A673 (cell line): ENCODE measurements around the gene KAZN. TPM values are rescaled to one million over a fixed set of nuclear protein-coding genes. Genes with fewer than 3 reads are reported as not detected.
A peak's percentile ranks its signal among the peaks of the same experiment; 100 is the strongest.

Source experiments
- BruUV-seq: library from RNA; stranded (reverse); fragments of 400-500 nt; replicated peaks from 2 replicates; lab custom pipeline; 2021; lab: Mats Ljungman, UMichigan
- CTCF ChIA-PET: fragments of 300-600 bp; sonication (Branson Sonifier 250); formaldehyde crosslinking; loops from one replicate; lab custom pipeline; 2022; ENCODE audit warnings: antibody characterized with exemption; lab: Charles Lee
- POLR2A ChIA-PET: fragments of 300-600 bp; sonication (Branson Sonifier 250); formaldehyde crosslinking; loops from one replicate; lab custom pipeline; 2022; ENCODE audit warnings: antibody characterized with exemption; ENCODE audit not compliant: low non-redundant PET; lab: Charles Lee
- DNase-seq: peaks from one replicate; pipeline ENCODE4 v3.0.0-alpha.2; 2015; ENCODE audit warnings: low spot score
- H3K27ac ChIP-seq: fragments of 200-600 bp; sonication (generic); 2 replicates; pipeline ENCODE4 v1.5.1; 2016; ENCODE audit warnings: mixed run types, low read depth, mild to moderate bottlenecking, mixed read lengths, antibody characterized with exemption, low read length; ENCODE audit not compliant: poor library complexity, severe bottlenecking
- H3K27me3 ChIP-seq: fragments of 200-600 bp; sonication (generic); replicated peaks from 2 replicates; pipeline ENCODE4 v1.6.1; 2017; ENCODE audit warnings: mixed run types, low read depth, mild to moderate bottlenecking, mixed read lengths, antibody characterized with exemption, low read length; ENCODE audit not compliant: insufficient read depth, poor library complexity
- H3K36me3 ChIP-seq: fragments of 200-600 bp; sonication (generic); 2 replicates; pipeline ENCODE4 v1.6.1; 2016; ENCODE audit warnings: mixed run types, mild to moderate bottlenecking, mixed read lengths, antibody characterized with exemption, low read length; ENCODE audit not compliant: insufficient read depth, poor library complexity, severe bottlenecking
- H3K4me1 ChIP-seq: fragments of 200-600 bp; sonication (generic); 2 replicates; pipeline ENCODE4 v1.6.1; 2017; ENCODE audit warnings: mixed run types, mild to moderate bottlenecking, mixed read lengths, antibody characterized with exemption, low read length; ENCODE audit not compliant: insufficient read depth, poor library complexity, severe bottlenecking
- H3K4me3 ChIP-seq: fragments of 200-600 bp; sonication (generic); 2 replicates; pipeline ENCODE4 v1.5.1; 2016; ENCODE audit warnings: low read depth, mixed run types, mild to moderate bottlenecking, mixed read lengths, low read length; ENCODE audit not compliant: poor library complexity, severe bottlenecking
- H3K9me3 ChIP-seq: fragments of 200-600 bp; sonication (generic); 2 replicates; pipeline ENCODE4 v1.6.1; 2016; ENCODE audit warnings: mixed run types, low read depth, mild to moderate bottlenecking, mixed read lengths, antibody characterized with exemption, low read length; ENCODE audit not compliant: poor library complexity, severe bottlenecking
- CTCF ChIP-seq: fragments of 300-800, 200-600 bp; sonication (generic); conservative IDR thresholded peaks from 2 replicates; pipeline ENCODE4 v1.5.1; 2017; ENCODE audit warnings: low read depth, mild to moderate bottlenecking, antibody characterized with exemption, low read length, moderate library complexity, mixed read lengths
- EZH2 ChIP-seq: fragments of 200-600 bp; sonication (generic); IDR thresholded peaks from 2 replicates; pipeline ENCODE4 v1.6.1; 2017; ENCODE audit warnings: borderline replicate concordance, low read depth, mild to moderate bottlenecking, mixed read lengths, antibody characterized with exemption, low read length; ENCODE audit not compliant: poor library complexity, severe bottlenecking
- intact Hi-C: fragments of 100-400 bp; cut with micrococcal nuclease; formaldehyde crosslinking; loops from one replicate; pipeline ENCODE4 v1.10.0; 2022; ENCODE audit not compliant: unreplicated experiment
- total RNA-seq: library from RNA; stranded (reverse); gene quantifications from 2 replicates; pipeline ENCODE4 v1.2.3, GENCODE V29; 2021

The KAZN gene
- total RNA-seq, 1 experiment from 2014 or later: 8.0 TPM

GRCh38 chr1:14897547-14897946 lies 299.1 kb downstream of the KAZN start:
- H3K4me3 ChIP-seq: no peak overlapping the region
- H3K9me3 ChIP-seq: no peaks in the 10 kb centered on the region
- ChIA-PET CTCF (no interaction called here), POLR2A (no interaction called here)
- TF ChIP-seq CTCF (no peak), EZH2 (no peak)
- intact Hi-C loops: no loop called here
- no peaks in the 10 kb centered on the region for H3K36me3 ChIP-seq
- BruUV-seq: no TSS peak
- no peak overlapping the region for H3K27ac ChIP-seq
- H3K4me1 ChIP-seq: peaks cover 16% of the 10 kb centered on the region
- H3K27me3 ChIP-seq: no peaks in the 10 kb centered on the region
- no peak for DNase-seq

GRCh38 chr1:14897997-14898645 lies 299.6 kb downstream of the KAZN start:
- intact Hi-C loops: no loop called here
- DNase-seq: peak; percentile 25
- no peaks in the 10 kb centered on the region for H3K27me3 ChIP-seq

GRCh38 chr1:14899686-14900085 lies 301.2 kb downstream of the KAZN start:
- Histone ChIP-seq H3K4me3 (no peak overlapping the region), H3K9me3 (no peaks in the 10 kb centered on the region), H3K27me3 (no peaks in the 10 kb centered on the region), H3K36me3 (no peaks in the 10 kb centered on the region), H3K4me1 (peaks cover 11% of the 10 kb centered on the region), H3K27ac (no peak overlapping the region)
- BruUV-seq: no TSS peak
- intact Hi-C loops: no loop called here
- TF ChIP-seq CTCF: no peak
- no peak for TF ChIP-seq EZH2
- ChIA-PET POLR2A (no interaction called here), CTCF (no interaction called here)
- DNase-seq: no peak

More at GRCh38 chr1:14897997-14898645, 299.6 kb downstream of the KAZN start:
- Histone ChIP-seq H3K36me3 (no peaks in the 10 kb centered on the region), H3K4me3 (no peak overlapping the region), H3K9me3 (no peaks in the 10 kb centered on the region), H3K27ac (no peak overlapping the region), H3K4me1 (peaks cover 16% of the 10 kb centered on the region)
- TF ChIP-seq EZH2 (no peak), CTCF (no peak)
- CTCF ChIA-PET: no interaction called here
- POLR2A ChIA-PET: no interaction called here
- no TSS peak for BruUV-seq
